ENCODE data around the gene PDE4D.

Gene PDE4D

DNA sequence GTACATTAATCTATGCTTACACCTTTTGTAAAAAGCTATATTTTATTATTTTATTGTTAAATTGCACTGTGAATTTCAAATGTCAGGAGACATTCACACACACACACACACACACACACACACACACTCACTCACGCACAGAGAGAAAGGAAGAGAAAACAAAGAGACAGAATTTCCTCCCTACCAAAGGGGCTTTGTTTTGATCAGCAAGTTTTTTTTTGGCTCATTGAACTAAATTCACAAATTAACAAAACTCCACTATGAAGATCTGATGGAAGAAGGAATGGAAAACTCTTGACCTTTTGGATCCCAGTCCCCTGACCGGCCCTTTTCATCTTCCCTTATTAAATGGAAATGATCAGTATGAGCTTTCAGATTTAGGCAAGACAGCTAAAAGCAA, 161.2 kb downstream of the PDE4D start:
- no peak for DNase-seq

GRCh38 chr5:59731809-59732208, 161.7 kb downstream of the PDE4D start:
- no peak for DNase-seq

- DNase-seq: no peak
Measured at GRCh38 chr5:59729820-59730219, 163.7 kb downstream of the PDE4D start.

- DNase-seq: no peak
Measured at GRCh38 chr5:59729357-59729756, 164.2 kb downstream of the PDE4D start.

GRCh38 chr5:59728356-59728755, 165.2 kb downstream of the PDE4D start:
- no peak for DNase-seq

DNA sequence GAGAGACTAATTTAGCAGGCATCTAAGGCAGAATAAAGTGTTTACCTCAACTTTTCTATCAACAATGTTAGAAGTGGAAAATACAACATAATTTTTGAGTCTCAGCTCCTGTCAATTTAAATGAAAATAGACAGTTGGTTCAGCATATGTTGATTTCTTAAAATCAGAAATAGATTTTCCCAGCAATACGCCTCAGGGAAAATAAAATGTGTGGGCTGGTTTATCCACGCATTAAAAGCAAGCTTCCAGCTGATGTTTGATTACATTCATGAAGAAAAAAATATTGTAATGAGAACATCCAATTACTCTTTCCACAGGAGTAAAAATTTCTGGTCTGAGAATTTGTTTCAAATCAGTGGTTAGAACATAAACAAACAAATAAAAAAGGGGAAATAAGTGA, 166.3 kb downstream of the PDE4D start:
- no peak for DNase-seq

DNA sequence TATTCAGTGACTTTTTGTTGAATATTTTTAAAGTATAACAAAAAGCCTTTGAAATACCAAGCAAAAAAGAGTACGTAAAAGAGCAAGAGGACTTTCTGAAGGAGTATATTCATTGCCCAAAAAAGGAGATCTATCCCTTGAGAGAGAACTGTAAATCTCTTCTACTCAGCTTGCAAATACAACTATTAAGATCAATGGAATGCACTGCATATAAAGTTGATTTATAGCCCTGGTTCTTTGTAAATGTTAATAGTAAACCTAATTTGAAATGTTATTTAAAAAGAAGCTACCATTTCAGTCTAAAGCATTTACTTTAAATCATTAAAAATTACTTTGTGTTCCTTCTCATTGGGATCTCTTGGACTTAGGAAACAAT, 168.1 kb downstream of the PDE4D start:
- no peak for DNase-seq

GRCh38 chr5:59724482-59725391, 168.8 kb downstream of the PDE4D start:
- no peak for DNase-seq

DNA sequence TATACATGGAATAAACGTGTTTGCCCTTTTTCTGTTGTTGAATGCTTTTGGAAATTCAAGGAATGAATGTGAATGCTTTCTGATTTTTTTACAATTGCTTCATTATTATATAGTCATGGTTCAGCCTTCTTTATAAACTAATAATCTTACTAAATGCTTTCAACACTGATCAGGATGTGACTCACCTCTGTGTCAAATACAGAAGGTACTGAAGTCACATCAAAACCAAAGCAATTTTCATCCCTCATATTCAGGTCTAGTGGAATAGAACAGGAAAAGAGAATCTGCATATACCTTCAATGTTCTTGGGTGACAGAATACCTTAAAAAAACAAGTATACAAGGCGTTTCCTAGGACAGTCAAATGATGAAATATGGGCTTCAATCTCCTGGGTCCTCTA, 170.7 kb downstream of the PDE4D start:
- no peak for DNase-seq

- DNase-seq: no peak
Measured at GRCh38 chr5:59721741-59722140, 171.8 kb downstream of the PDE4D start.

GRCh38 chr5:59720063-59720462, 173.5 kb downstream of the PDE4D start:
- no peak for DNase-seq

DNA sequence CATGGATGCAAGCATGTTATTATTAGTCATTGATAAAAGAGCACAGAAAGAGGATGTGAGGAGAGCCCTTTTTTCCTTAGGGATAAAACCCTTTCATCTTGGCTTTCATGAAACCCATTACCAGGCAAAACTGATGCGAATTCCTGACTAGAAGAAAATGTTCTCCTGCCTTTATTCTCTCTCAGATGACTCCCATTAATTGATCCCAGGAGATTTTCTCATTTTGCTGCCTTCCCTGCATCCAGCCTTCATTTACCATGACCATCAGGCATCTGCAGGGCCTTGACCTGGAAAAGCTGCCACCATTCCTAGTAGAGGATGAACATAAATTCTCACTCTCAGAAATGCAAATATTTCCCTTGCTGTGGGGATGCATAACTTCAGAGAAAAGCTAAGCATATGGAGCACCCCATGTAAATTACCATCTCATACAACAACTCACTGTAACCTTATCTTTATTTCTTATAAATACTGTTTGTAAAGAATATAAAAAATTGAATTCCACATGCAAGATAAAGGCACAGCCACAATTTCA, 176.5 kb downstream of the PDE4D start:
- no peak for DNase-seq

DNA sequence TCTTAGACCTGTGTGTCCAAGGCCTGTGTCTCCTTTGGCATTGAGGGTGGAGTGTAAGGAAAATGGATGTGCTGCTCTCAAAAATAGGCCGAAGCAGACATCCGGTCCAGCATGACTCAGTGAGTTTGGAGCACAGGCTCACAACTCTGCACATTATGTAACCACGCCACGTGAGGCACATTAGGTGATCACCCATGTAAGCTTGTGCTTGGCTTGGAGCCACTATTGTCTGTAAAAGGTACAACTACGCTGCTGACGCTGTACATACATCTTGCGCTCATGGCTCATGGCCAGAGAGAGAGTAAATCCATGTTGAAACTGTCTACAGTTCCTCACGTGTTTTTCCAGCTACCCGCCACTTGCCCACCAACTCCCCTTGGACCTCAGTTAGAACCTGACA, 177.5 kb downstream of the PDE4D start:
- no peak for DNase-seq

DNA sequence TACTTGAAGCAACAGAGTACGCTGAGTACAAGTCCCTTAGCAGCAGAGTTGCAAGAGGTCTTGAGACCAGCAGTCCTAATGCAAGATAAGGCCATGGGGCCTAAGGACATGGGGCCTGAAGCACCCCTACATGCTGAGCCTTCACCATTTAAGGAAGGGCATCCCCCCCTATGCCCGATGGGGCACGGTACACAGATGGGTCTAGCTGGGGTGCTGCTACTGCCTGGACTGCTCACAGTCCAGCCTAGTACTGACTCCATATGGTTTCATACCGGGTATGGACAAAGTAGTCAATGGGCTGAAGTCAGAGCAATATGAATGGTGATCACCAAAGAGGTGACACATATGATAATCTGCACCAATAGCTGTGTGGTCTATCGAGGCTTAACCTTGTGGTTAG, 178.3 kb downstream of the PDE4D start:
- DNase-seq: no peak

GRCh38 chr5:59713498-59713844, 180.1 kb downstream of the PDE4D start:
- DNase-seq: no peak

DNA sequence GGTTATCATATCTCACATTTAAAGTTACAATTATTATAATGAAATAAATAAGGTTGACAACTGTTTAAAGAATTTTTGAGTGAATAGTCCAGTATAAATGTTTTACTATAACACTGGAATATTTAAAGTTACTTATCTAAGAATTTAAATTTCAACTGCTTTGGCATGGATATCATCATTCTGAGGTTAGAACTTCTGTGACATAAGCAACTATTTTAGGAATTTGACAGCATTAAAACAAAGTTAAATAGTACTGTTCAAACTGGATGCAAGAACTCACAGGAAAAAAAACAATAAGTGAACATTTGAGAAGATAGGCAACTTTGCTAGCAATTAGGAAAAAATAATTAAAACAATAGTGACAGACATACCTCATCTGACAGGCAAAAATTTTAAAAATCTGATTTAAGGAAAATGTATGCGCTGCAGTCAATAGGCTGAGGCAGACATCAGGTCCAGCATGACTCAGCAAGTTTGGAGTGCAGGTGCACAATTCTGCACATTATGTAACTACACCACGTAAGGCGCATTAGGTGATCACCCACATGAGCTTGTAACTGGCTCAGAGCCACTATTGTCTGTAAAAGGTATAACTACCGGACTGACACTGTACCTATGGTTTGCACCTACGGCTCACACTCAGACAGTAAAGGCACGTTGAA, 180.6 kb downstream of the PDE4D start:
- no peak for DNase-seq

GRCh38 chr5:59711310-59711709, 182.2 kb downstream of the PDE4D start:
- no peak for DNase-seq

DNA sequence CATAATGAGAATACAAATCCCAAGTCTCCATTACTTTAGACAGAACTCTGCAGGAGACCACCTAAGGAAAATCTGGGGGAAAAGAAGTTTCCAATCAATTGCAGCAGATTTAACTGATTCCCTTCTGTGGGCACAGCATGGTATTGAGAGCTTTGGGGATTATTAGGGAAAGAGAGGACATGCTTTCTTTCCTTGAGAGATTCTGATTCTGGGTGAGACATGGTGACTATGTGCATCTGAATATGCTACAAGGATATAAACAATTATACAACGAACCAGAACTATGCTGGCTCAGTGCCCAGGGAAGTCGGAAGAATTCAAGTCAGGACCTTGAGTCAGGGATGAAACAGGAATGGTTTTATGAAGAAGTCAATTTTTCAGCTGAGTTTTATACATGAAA, 183.7 kb downstream of the PDE4D start:
- DNase-seq: no peak

GRCh38 chr5:59709346-59709821, 184.1 kb downstream of the PDE4D start:
- DNase-seq: no peak

DNA sequence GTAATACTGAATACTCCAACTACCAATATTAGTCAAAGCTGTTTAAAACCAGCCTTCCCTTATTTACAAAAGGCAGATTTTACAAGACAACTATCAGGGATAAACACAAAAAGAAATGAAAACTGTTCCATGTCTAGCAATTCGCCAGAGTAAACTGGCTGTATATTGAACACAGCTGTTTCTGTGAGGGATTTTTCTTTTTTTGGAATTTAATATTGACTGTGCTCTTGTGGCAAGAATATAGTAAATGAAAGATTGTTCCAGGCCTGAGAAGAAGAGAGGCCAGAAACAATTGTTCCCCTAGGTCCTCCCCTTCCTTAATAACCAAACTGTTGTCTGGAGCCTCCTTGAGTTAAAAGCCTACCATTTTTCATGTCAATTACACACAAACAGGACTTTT, 188.6 kb downstream of the PDE4D start:
- no peak for DNase-seq

GRCh38 chr5:59703789-59704188, 189.7 kb downstream of the PDE4D start:
- no peak for DNase-seq

DNA sequence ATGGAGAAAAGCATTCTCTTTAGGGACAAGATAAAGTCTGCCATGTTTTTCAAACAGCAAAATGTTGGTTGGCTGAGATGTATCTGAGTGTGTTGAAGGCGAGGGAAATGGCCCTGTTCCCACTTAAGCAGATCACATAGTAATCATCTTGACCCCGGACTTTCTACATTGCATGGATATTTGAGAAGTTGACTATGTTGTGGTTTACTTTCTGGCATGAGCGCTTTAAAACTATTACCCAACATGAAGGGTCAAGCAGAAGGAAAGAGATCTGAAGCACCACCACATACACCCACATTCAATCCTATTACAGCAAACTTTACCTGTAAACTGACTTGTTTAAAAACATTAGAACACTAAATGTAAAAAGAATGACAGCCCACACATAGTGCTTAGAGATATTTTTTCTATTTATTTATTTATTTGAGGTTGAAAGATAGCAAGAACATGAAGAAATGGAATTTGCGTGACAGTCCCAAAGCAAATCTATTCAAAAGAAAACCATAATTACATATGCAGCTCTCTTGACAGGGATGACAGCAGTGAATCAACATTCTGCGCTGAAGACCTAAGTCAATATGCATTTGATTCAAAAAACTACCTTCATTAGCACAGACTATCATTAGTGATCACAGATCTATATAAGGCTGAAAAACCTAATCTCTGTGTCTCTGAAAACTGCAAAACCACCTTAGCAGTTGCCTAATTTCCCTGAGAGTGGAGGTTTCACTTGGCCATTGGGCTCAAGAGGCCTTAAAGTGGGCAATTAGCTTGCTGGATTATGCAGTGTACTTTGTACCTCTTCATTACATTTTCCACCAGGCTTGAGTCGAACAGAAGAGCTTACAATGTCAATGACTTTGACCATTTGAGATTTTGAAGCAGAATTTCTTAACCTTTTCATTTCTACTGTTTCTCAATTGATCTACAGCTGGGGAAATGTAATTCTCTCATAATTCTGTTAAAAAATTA, 195.0 kb downstream of the PDE4D start:
- no peak for DNase-seq

DNA sequence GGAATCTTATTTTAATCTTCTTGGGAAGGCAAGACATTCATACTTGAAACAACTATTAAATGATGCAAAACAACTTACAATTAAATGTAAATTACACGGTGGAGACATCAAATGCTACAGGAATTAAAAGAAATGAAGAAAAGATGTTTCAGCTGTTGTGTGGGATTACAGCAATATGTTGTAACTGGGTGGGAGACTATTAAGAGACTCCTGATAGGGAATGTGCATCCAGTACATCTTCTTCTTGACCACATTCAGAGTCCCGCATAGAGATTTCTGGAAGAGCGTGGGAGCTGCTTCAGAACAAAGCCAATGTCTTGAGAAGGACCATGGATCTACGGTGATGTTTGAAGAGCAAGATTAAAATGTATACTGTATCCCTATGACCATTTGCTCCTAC, 199.1 kb downstream of the PDE4D start:
- no peak for DNase-seq

Data from femur (tissue), 1 donor.